ENCODE data around the gene OR5AU1. TPM values are rescaled to one million over a fixed set of nuclear protein-coding genes. Genes with fewer than 3 reads are reported as not detected.

OR5AU1 gene
- total and polyA plus RNA-seq, 8 donors, result under 0.01 TPM; not detected in 7

GRCh38 chr14:21107283-21107800, 48.5 kb downstream of the OR5AU1 start:
- 41 to 47% (median 44%) methylated on average over 5 of the region's 5 CpGs for WGBS, 5 donors

GRCh38 chr14:21106498-21107282, 49.2 kb downstream of the OR5AU1 start:
- H3K4me3 ChIP-seq, result no peak overlapping the region
- H3K4me1 ChIP-seq, result peaks cover 17 to 46% (median 35%) of the 10 kb centered on the region in 4 donors
- H3K27me3 ChIP-seq, result no peaks in the 10 kb centered on the region
- H3K27ac ChIP-seq, result peak overlapping the region in 3 of 5 donors; percentile 35 to 43 (median 35)
- WGBS, 5 donors, result 10 to 21% (median 18%) methylated on average over 10 to 11 of the region's 11 CpGs
- TF ChIP-seq CTCF (IDR thresholded peaks at IDR 0.05), result peak in 5 of 7 experiments; percentile 38 to 88 (median 85)
- no peak for TF ChIP-seq EP300 (IDR thresholded peaks at IDR 0.05)
- no peak for TF ChIP-seq POLR2A (IDR thresholded peaks at IDR 0.05)
- peak in 1 of 3 donors; percentile 35 for TF ChIP-seq POLR2AphosphoS5 (IDR thresholded peaks at IDR 0.05)
- no peaks in the 10 kb centered on the region for H3K36me3 ChIP-seq
- peak; percentile 87 to 94 for DNase-seq
- no peaks in the 10 kb centered on the region for H3K9me3 ChIP-seq
- intact Hi-C loops (cut with DNase I; ENCODE audit: low total_unique reads), result loop anchor here (5.0 kb wide), 1 partner anchor 39 kb away; no protein-coding TSS in a partner anchor

More at GRCh38 chr14:21107283-21107800, 48.5 kb downstream of the OR5AU1 start:
- no peaks in the 10 kb centered on the region for H3K36me3 ChIP-seq
- TF ChIP-seq CTCF (IDR thresholded peaks at IDR 0.05) (no peak), POLR2A (IDR thresholded peaks at IDR 0.05) (no peak), EP300 (IDR thresholded peaks at IDR 0.05) (no peak), POLR2AphosphoS5 (IDR thresholded peaks at IDR 0.05) (no peak)
- intact Hi-C loops (cut with DNase I; ENCODE audit: low total_unique reads), result loop anchor here (5.0 kb wide), 1 partner anchor 40 kb away; no protein-coding TSS in a partner anchor
- H3K4me1 ChIP-seq, result peaks cover 16 to 44% (median 35%) of the 10 kb centered on the region in 4 donors
- H3K27ac ChIP-seq, result peak overlapping the region in 4 of 5 donors; percentile 13 to 43 (median 35)
- no peaks in the 10 kb centered on the region for H3K9me3 ChIP-seq
- DNase-seq, result no peak
- H3K4me3 ChIP-seq, result no peak overlapping the region
- H3K27me3 ChIP-seq, result no peaks in the 10 kb centered on the region

GRCh38 chr14:21106176-21106497, 49.7 kb downstream of the OR5AU1 start:
- H3K9me3 ChIP-seq, result no peaks in the 10 kb centered on the region
- WGBS, 5 donors, result 50 to 64% (median 61%) methylated on average over 4 of the region's 4 CpGs
- H3K27me3 ChIP-seq, result no peaks in the 10 kb centered on the region
- no peak overlapping the region for H3K4me3 ChIP-seq
- TF ChIP-seq POLR2AphosphoS5 (IDR thresholded peaks at IDR 0.05), result no peak
- TF ChIP-seq EP300 (IDR thresholded peaks at IDR 0.05), result no peak
- TF ChIP-seq POLR2A (IDR thresholded peaks at IDR 0.05), result no peak
- TF ChIP-seq CTCF (IDR thresholded peaks at IDR 0.05), result no peak
- peak overlapping the region in 2 of 5 donors; percentile 35 to 43 for H3K27ac ChIP-seq
- H3K4me1 ChIP-seq, result peaks cover 17 to 46% (median 36%) of the 10 kb centered on the region in 4 donors
- intact Hi-C loops (cut with DNase I; ENCODE audit: low total_unique reads), result loop anchor here (5.0 kb wide), 1 partner anchor 39 kb away; no protein-coding TSS in a partner anchor
- H3K36me3 ChIP-seq, result no peaks in the 10 kb centered on the region
- DNase-seq, result no peak

- no peaks in the 10 kb centered on the region for H3K36me3 ChIP-seq
- DNase-seq, result no peak
- WGBS, 5 donors, result 79 to 84% (median 79%) methylated on average over 8 of the region's 8 CpGs
- no peaks in the 10 kb centered on the region for H3K27me3 ChIP-seq
- H3K9me3 ChIP-seq, result no peaks in the 10 kb centered on the region
- intact Hi-C loops (cut with DNase I; ENCODE audit: low total_unique reads), result loop anchor here (5.0 kb wide), 1 partner anchor 38 kb away; no protein-coding TSS in a partner anchor
- H3K4me3 ChIP-seq, result no peak overlapping the region
- TF ChIP-seq EP300 (IDR thresholded peaks at IDR 0.05) (no peak), CTCF (IDR thresholded peaks at IDR 0.05) (no peak)
- H3K4me1 ChIP-seq, result peaks cover 17 to 56% (median 39%) of the 10 kb centered on the region in 4 donors
- H3K27ac ChIP-seq, result peak overlapping the region in 4 of 5 donors; percentile 93 to 99 (median 95)
These were observed 50.8 kb downstream of the OR5AU1 start for GRCh38 chr14:21105095-21105494.

Small RNA genes lying within 50 kb of the gene (small RNA-seq; reads per million reads assigned to genes)
- gene RNU6-252P, result 0 reads per million in 4 donors

Other genes with a start within 250 kb of the OR5AU1 start
- gene RNASE2, start 200.6 kb downstream of the OR5AU1 start, total RNA-seq, result not detected
- 1 to 10 TPM in 2 of 3 donors, under 1 TPM in 1; 1.00 to 1.3 (median 1.2) TPM for gene RNASE2, start 200.6 kb downstream of the OR5AU1 start, polyA plus RNA-seq
- 100 to 1,000 TPM in 3 of 5 donors, 10 to 100 TPM in 2; 61.5 to 304 (median 107) TPM for gene METTL17, start 166.1 kb downstream of the OR5AU1 start, total RNA-seq
- gene METTL17, start 166.1 kb downstream of the OR5AU1 start, polyA plus RNA-seq, result 10 to 100 TPM; 31.8 to 97.5 (median 38.0) TPM
- not detected for gene SLC39A2, start 156.8 kb downstream of the OR5AU1 start, total RNA-seq
- 1 to 10 TPM in 1 of 3 donors, not detected in 2; 3.8 TPM for gene SLC39A2, start 156.8 kb downstream of the OR5AU1 start, polyA plus RNA-seq
- gene NDRG2, start 131.0 kb downstream of the OR5AU1 start, total RNA-seq, result 100 to 1,000 TPM in 3 of 5 donors, 10 to 100 TPM in 2; 61.3 to 418 (median 115) TPM
- 100 to 1,000 TPM in 1 of 3 donors, 10 to 100 TPM in 2; 92.1 to 194 (median 99.1) TPM for gene NDRG2, start 131.0 kb downstream of the OR5AU1 start, polyA plus RNA-seq
- not detected for gene TPPP2, start 125.8 kb downstream of the OR5AU1 start, total RNA-seq
- gene TPPP2, start 125.8 kb downstream of the OR5AU1 start, polyA plus RNA-seq, result under 1 TPM in 1 of 3 donors, not detected in 2; 0.62 TPM
- under 1 TPM in 1 of 5 donors, not detected in 4; 0.18 TPM for gene RNASE13, start 121.3 kb downstream of the OR5AU1 start, total RNA-seq
- gene RNASE13, start 121.3 kb downstream of the OR5AU1 start, polyA plus RNA-seq, result not detected
- 1 to 10 TPM in 1 of 5 donors, not detected in 4; 2.6 TPM for gene RNASE7, start 113.7 kb downstream of the OR5AU1 start, total RNA-seq
- under 1 TPM in 1 of 3 donors, not detected in 2; 0.58 TPM for gene RNASE7, start 113.7 kb downstream of the OR5AU1 start, polyA plus RNA-seq
- gene RNASE8, start 98.2 kb downstream of the OR5AU1 start, total RNA-seq, result not detected
- not detected for gene RNASE8, start 98.2 kb downstream of the OR5AU1 start, polyA plus RNA-seq
- 100 to 1,000 TPM in 1 of 5 donors, 10 to 100 TPM in 4; 31.9 to 171 (median 36.7) TPM for gene ARHGEF40, start 85.8 kb downstream of the OR5AU1 start, total RNA-seq
- gene ARHGEF40, start 85.8 kb downstream of the OR5AU1 start, polyA plus RNA-seq, result 10 to 100 TPM; 11.0 to 18.9 (median 18.5) TPM
- 100 to 1,000 TPM in 1 of 5 donors, 10 to 100 TPM in 4; 11.4 to 240 (median 27.8) TPM for gene ZNF219, start 57.4 kb downstream of the OR5AU1 start, total RNA-seq
- 10 to 100 TPM; 15.4 to 28.4 (median 22.6) TPM for gene ZNF219, start 57.4 kb downstream of the OR5AU1 start, polyA plus RNA-seq
- gene TMEM253, start 55.0 kb downstream of the OR5AU1 start, total RNA-seq, result 1 to 10 TPM in 2 of 5 donors, under 1 TPM in 1, not detected in 2; 0.43 to 8.1 (median 1.1) TPM
- gene TMEM253, start 55.0 kb downstream of the OR5AU1 start, polyA plus RNA-seq, result 1 to 10 TPM in 2 of 3 donors, under 1 TPM in 1; 0.56 to 1.7 (median 1.1) TPM
- 100 to 1,000 TPM; 110 to 503 (median 282) TPM for gene HNRNPC, start 113.4 kb upstream of the OR5AU1 start, total RNA-seq
- gene HNRNPC, start 113.4 kb upstream of the OR5AU1 start, polyA plus RNA-seq, result 100 to 1,000 TPM; 396 to 516 (median 409) TPM
- gene RPGRIP1, start 124.0 kb upstream of the OR5AU1 start, total RNA-seq, result under 1 TPM in 2 of 5 donors, not detected in 3; 0.29 to 0.58 TPM
- gene RPGRIP1, start 124.0 kb upstream of the OR5AU1 start, polyA plus RNA-seq, result under 1 TPM in 2 of 3 donors, not detected in 1; 0.19 to 0.28 TPM
- 10 to 100 TPM; 14.2 to 76.2 (median 27.4) TPM for gene SUPT16H, start 228.0 kb upstream of the OR5AU1 start, total RNA-seq
- 10 to 100 TPM; 34.1 to 39.7 (median 35.1) TPM for gene SUPT16H, start 228.0 kb upstream of the OR5AU1 start, polyA plus RNA-seq

Data from stomach (tissue), 9 donors.